ENCODE results near the gene CFAP119.

DNA sequence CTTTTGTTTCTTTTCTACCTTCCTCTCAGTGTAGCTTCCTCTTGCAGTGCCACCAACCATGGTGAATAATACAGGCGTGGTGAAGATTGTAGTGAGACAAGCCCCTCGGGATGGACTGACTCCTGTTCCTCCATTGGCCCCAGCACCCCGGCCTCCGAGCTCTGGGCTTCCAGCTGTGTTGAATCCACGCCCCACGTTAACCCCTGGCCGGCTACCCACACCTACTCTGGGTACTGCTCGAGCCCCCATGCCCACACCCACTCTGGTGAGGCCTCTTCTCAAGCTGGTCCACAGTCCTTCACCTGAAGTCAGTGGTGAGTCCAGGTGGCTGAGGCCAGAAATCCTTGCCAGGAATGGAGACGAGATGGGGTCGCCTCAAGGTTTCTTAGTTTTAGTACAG is 38.9 kb downstream of the CFAP119 start:
- TF ChIP-seq, protein P1, sequence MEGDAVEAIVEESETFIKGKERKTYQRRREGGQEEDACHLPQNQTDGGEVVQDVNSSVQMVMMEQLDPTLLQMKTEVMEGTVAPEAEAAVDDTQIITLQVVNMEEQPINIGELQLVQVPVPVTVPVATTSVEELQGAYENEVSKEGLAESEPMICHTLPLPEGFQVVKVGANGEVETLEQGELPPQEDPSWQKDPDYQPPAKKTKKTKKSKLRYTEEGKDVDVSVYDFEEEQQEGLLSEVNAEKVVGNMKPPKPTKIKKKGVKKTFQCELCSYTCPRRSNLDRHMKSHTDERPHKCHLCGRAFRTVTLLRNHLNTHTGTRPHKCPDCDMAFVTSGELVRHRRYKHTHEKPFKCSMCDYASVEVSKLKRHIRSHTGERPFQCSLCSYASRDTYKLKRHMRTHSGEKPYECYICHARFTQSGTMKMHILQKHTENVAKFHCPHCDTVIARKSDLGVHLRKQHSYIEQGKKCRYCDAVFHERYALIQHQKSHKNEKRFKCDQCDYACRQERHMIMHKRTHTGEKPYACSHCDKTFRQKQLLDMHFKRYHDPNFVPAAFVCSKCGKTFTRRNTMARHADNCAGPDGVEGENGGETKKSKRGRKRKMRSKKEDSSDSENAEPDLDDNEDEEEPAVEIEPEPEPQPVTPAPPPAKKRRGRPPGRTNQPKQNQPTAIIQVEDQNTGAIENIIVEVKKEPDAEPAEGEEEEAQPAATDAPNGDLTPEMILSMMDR (IDR thresholded peaks at IDR 0.05) = no peak
- TF ChIP-seq POLR2A (IDR thresholded peaks at IDR 0.05) = no peak

Measured in stomach (tissue), 4 donors.